Measurements from ENCODE around the gene SPATA31D3. TPM values are rescaled to one million over a fixed set of nuclear protein-coding genes. Genes with fewer than 3 reads are reported as not detected.

Gene SPATA31D3
- total and polyA plus RNA-seq, 5 donors from 2014 or later = not detected

Other genes with a start within 250 kb of the SPATA31D3 start
- not detected for gene SPATA31D4, start 15.1 kb upstream of the SPATA31D3 start, total RNA-seq
- gene SPATA31D4, start 15.1 kb upstream of the SPATA31D3 start, polyA plus RNA-seq = not detected
- gene SPATA31D1, start 45.3 kb downstream of the SPATA31D3 start, total RNA-seq = not detected
- not detected for gene SPATA31D1, start 45.3 kb downstream of the SPATA31D3 start, polyA plus RNA-seq